ENCODE measurements around the gene LYRM1. TPM values are rescaled to one million over a fixed set of nuclear protein-coding genes. Genes with fewer than 3 reads are reported as not detected.
A peak's percentile ranks its signal among the peaks of the same experiment; 100 is the strongest.

Gene LYRM1
- total RNA-seq (2012; rRNA removed) (35.0 and 43.6 TPM in 2 replicates), polyA plus RNA-seq (2012; rRNA removed) (15.8 and 19.0 TPM in 2 replicates), Bru-seq, nascent RNA (percentile 64 among the genes with signal in this experiment), BruChase-seq, experiment 1, labeled RNA remaining after a 6-hour chase (percentile 68 among the genes with signal in this experiment), BruChase-seq, experiment 2, labeled RNA remaining after a 2-hour chase (percentile 62 among the genes with signal in this experiment)
- 7.2 and 10.4 TPM in 2 replicates for polyA plus RNA-seq (2012; cell fraction: cytosol; rRNA removed)
- polyA plus RNA-seq (2012; cell fraction: nucleus; rRNA removed; ENCODE audit: low replicate concordance): 3.3 and 13.6 TPM in 2 replicates
- long read RNA-seq, transcript LYRM1-208 (4 exons, 460 nt): major isoform, 9 of 20 reads
- long read RNA-seq, partial matches to known transcripts: 6 of 20 reads
- long read RNA-seq, other reads (novel, unspliced or antisense): 2 of 20 reads

DNA sequence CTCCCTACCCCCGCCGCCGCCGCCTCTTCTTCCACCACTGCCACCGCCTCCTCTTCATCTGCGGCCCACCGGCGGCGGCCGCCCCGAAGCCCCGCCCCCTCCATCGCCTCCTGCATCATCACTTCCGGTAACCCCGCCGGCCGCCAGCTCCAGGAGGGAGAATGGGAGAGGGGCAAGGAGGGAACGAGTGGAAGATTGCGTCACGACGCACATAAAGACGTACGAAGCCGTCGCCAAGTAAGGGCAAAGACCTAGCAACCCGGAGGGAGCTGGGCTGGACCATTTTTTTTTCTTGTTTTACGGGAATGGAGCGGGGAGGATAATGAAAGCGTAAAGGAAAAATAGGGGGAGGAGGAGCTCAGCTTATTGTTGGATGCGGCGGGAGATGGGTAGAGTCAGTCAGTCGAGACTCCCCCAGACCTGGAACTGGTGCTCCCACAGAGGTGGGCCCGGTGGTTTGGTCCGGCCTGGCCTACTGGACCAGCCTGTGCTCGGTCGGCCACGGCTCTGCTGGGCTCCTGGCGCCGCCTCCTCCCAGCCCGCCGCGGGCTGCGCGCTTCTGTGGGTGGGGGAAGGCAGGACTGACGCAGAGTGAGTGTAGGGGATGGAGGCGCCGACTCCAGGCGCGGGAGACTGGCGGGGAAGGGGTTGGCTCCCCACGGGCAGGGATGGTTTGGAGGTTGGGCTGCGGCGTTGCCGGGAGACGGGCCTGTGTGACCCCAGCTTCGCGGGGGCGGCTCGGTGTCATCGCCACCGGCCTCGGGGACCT, at the start of gene LYRM1, which contains the start of gene DCUN1D3:
Gene LYRM1 (plus strand): TSS at position 473 of the 769 bp plus-strand sequence. CDS start 14,785 bp downstream, outside the sequence.
Gene DCUN1D3 (minus strand): TSS at position 60 of the 769 bp plus-strand sequence. CDS start 37,820 bp downstream, outside the sequence.
- Histone ChIP-seq H2AK9ac (replicated peaks; ENCODE audit: low read depth, low read length, poor library complexity) (peak within 1 kb of the TSS; percentile 99), H4K8ac (ENCODE audit: low read depth in 2 of 2, low read length in 2 of 2) (peak within 1 kb of the TSS; percentile 88 to 100), H2BK5ac (ENCODE audit: low read depth, low read length, poor library complexity, severe bottlenecking) (peak within 1 kb of the TSS; percentile 99), H3K9me3 (ENCODE audit: control insufficient read depth, insufficient read depth, low read length) (no peaks in the 10 kb centered on the region), H3K18ac (ENCODE audit: low read depth, low read length) (peak within 1 kb of the TSS; percentile 99), H3K56ac (ENCODE audit: extremely low read depth, insufficient read depth, low read length) (peak within 1 kb of the TSS; percentile 100), H2AK5ac (ENCODE audit: low read depth, low read length) (peak within 1 kb of the TSS; percentile 73), H4K20me1 (ENCODE audit: insufficient read depth, low read length) (peaks cover 29% of the 10 kb centered on the region), H3K4me1 (ENCODE audit: control insufficient read depth, insufficient read depth, low read length) (peaks cover 10% of the 10 kb centered on the region), H3K4ac (ENCODE audit: low read depth, low read length) (peak within 1 kb of the TSS; percentile 100), H3K4me2 (ENCODE audit: low read depth, low read length) (peak within 1 kb of the TSS; percentile 100), H2BK120ac (ENCODE audit: low read depth, low read length) (peak within 1 kb of the TSS; percentile 100), H3K4me3 (ENCODE audit: insufficient read depth, low read depth, low read length) (peak within 1 kb of the TSS; percentile 100), H3K79me1 (ENCODE audit: low read depth in 1 of 2, low read length in 2 of 2) (peaks cover 44 to 85% of the 10 kb centered on the region in 2 experiments), H3K27ac (ENCODE audit: insufficient read depth, low read length) (peak within 1 kb of the TSS; percentile 100), H4K91ac (ENCODE audit: insufficient read depth, low read depth, low read length) (peak within 1 kb of the TSS; percentile 100), H3K23ac (ENCODE audit: low read depth, low read length) (peak within 1 kb of the TSS; percentile 100), H3K36me3 (ENCODE audit: control insufficient read depth, insufficient read depth, low read length) (no peaks in the 10 kb centered on the region; the same call in none of the 2 replicates), H3K14ac (replicated peaks; ENCODE audit: low read depth, low read length) (peak within 1 kb of the TSS; percentile 100), H2AFZ (replicated peaks; ENCODE audit: low read length, poor library complexity) (peak within 1 kb of the TSS; percentile 97), H2BK20ac (ENCODE audit: low read depth, low read length) (peak within 1 kb of the TSS; percentile 100), H3K9me1 (ENCODE audit: insufficient read depth, low read length) (peaks cover 12% of the 10 kb centered on the region), H4K5ac (ENCODE audit: low read depth, low read length) (peak within 1 kb of the TSS; percentile 98), H2BK15ac (ENCODE audit: low read depth, low read length) (peak within 1 kb of the TSS; percentile 100), H3K27me3 (ENCODE audit: control insufficient read depth, insufficient read depth, low read length) (no peaks in the 10 kb centered on the region), H3K9ac (ENCODE audit: low read depth, low read length) (peak within 1 kb of the TSS; percentile 100)
- CTCF ChIA-PET: no interaction called here
- POLR2A ChIA-PET (ENCODE audit: unreplicated experiment): interaction anchor here (0.6 to 1.0 kb wide), 4 partner anchors 14 to 1307 kb away, joined by 4 to 9 read pairs (median 5); no protein-coding TSS in a partner anchor
- intact Hi-C loops (cut with micrococcal nuclease) (loop anchor here (1.0 to 5.0 kb wide), 4 partner anchors 49 to 257 kb away; partner anchors contain the start of gene LDAF1), dilution Hi-C loops (cut with HindIII; ENCODE audit: low sequenced_read_pairs, unreplicated experiment) (no loop called here), in situ Hi-C loops (cut with MboI; ENCODE audit: low sequenced_read_pairs) (no loop called here)
- no TSS peak for BruUV-seq (replicated peaks)
- ATAC-seq (ENCODE audit: low read depth) (peak; percentile 87), DNase-seq (peak; percentile 100)
- WGBS, 2 experiments (ENCODE audit: extremely low coverage in 2 of 2, insufficient read length in 1 of 2): 0% methylated on average over 11 of the region's 62 CpGs; no CpG with 5 or more reads in 1 of the 2 experiments
- peak; percentile 93 for TF ChIP-seq CHD1 (IDR thresholded peaks at IDR 0.05; ENCODE audit: low read depth, low read length)
- TF ChIP-seq MXI1 (IDR thresholded peaks at IDR 0.05; ENCODE audit: borderline replicate concordance, low read depth, low read length): peak; percentile 60
- peak; percentile 89 for TF ChIP-seq BHLHE40 (IDR thresholded peaks at IDR 0.05; ENCODE audit: low read depth, low read length)
- no peak for TF ChIP-seq CTCF (conservative IDR thresholded peaks at IDR 0.05; ENCODE audit: low read depth, low read length)
- TF ChIP-seq SMC3 (IDR thresholded peaks at IDR 0.05; ENCODE audit: low read depth, low read length): peak; percentile 5; the same call in 1 of the 2 replicates
- TF ChIP-seq FOS (IDR thresholded peaks at IDR 0.05; ENCODE audit: low read depth, low read length): peak; percentile 52; the same call in 1 of the 2 replicates
- TF ChIP-seq NFE2L2 (IDR thresholded peaks at IDR 0.05; ENCODE audit: low read depth, low read length): peak; percentile 24; the same call in 1 of the 2 replicates
- no peak for TF ChIP-seq RAD21 (IDR thresholded peaks at IDR 0.05; ENCODE audit: low read length)
- peak; percentile 96 for TF ChIP-seq POLR2A (IDR thresholded peaks at IDR 0.05; ENCODE audit: low read depth, low read length)
- TF ChIP-seq, protein P1, sequence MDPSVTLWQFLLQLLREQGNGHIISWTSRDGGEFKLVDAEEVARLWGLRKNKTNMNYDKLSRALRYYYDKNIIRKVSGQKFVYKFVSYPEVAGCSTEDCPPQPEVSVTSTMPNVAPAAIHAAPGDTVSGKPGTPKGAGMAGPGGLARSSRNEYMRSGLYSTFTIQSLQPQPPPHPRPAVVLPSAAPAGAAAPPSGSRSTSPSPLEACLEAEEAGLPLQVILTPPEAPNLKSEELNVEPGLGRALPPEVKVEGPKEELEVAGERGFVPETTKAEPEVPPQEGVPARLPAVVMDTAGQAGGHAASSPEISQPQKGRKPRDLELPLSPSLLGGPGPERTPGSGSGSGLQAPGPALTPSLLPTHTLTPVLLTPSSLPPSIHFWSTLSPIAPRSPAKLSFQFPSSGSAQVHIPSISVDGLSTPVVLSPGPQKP (IDR thresholded peaks at IDR 0.05; ENCODE audit: borderline replicate concordance, low read depth, low read length): peak; percentile 88
- TF ChIP-seq RCOR1 (IDR thresholded peaks at IDR 0.05; ENCODE audit: insufficient replicate concordance, low read length): no peak

Data from IMR-90 (cell line).